Vagina (tissue), 2 donors: Measurements from ENCODE around the gene IGHMBP2.

Source experiments
- CTCF ChIP-seq, 3 experiments: fragments of 450-650 bp in 2 of 3; fragments of 200-600 bp in 1 of 3; sonication (generic) in 1 of 3; IDR thresholded peaks; one replicate each; pipeline ENCODE4 v1.5.1; 2017 to 2019; ENCODE audit warnings: antibody characterized with exemption in 3 of 3, mild to moderate bottlenecking in 2 of 3, moderate library complexity in 2 of 3
- POLR2A ChIP-seq, 2 donors: fragments of 450-650 bp; IDR thresholded peaks; one replicate each; pipeline ENCODE4 v1.6.1; 2017; ENCODE audit warnings: antibody characterized with exemption in 2 of 2, mild to moderate bottlenecking in 2 of 2, moderate library complexity in 2 of 2
- POLR2AphosphoS5 ChIP-seq, 2 donors: sonication (generic); formaldehyde crosslinking; IDR thresholded peaks; one replicate each; pipeline ENCODE4 v1.9.0; 2017; ENCODE audit warnings: antibody characterized with exemption in 2 of 2, mild to moderate bottlenecking in 2 of 2, low read depth in 1 of 2; ENCODE audit not compliant: insufficient read depth in 1 of 2

DNA sequence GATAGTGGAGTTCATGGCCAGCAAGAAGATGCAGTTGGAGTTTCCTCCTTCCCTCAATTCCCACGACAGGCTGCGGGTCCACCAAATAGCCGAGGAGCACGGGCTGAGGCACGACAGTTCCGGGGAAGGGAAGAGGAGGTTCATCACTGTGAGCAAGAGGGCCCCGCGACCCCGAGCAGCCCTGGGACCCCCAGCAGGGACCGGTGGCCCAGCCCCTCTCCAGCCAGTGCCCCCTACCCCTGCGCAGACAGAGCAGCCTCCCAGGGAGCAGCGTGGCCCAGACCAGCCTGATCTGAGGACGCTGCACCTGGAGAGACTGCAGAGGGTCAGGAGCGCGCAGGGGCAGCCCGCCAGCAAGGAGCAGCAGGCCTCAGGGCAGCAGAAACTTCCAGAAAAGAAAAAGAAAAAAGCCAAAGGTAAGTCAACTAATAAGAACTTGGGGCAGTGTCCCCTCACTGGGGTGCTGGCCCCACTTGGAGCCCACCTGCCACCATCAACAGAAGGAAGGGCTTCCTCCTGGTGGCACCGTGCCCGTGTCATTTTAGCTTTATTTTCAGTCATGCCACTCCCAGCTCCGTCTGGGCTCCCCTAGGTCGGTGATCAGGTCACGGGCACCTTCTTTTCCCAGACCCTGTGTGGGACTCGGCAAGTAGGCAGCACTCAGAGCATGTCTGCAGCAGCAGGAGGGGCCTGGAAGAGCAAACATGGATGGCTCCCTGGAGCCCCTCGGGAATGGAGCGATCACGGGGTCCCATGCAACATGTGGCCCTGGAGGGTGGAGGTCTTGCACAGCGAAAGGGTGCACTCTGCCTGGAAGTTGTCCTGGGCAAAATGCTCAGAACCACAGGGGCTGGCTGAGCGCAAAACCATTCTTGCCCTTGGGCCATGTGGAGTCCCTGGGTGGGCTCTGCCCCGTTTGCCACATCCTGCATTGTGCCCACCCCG is 33.3 kb downstream of the IGHMBP2 start:
- TF ChIP-seq POLR2AphosphoS5 (IDR thresholded peaks at IDR 0.05; ENCODE audit: insufficient read depth in 1 of 2, low read depth in 1 of 2) (no peak), CTCF (IDR thresholded peaks at IDR 0.05) (no peak), POLR2A (IDR thresholded peaks at IDR 0.05) (no peak)
